HG03045 (cell line): ENCODE data around the gene CLBA1.

Source experiments
- ATAC-seq: cut with Tn5 transposase; IDR thresholded peaks from one replicate; pipeline ENCODE4 v1.9.1; 2021; ENCODE audit warnings: mild to moderate bottlenecking, moderate library complexity; ENCODE audit not compliant: unreplicated experiment

The CLBA1 gene

GRCh38 chr14:105005329-105005928 lies 19.8 kb downstream of the CLBA1 start:
- ATAC-seq: no peak

- ATAC-seq: no peak
Measured at GRCh38 chr14:105005929-105006830, 20.6 kb downstream of the CLBA1 start.

- no peak for ATAC-seq
Measured at GRCh38 chr14:105006831-105007592, 21.4 kb downstream of the CLBA1 start.

GRCh38 chr14:105007593-105008264 lies 22.1 kb downstream of the CLBA1 start:
- ATAC-seq: no peak

- no peak for ATAC-seq
Measured at GRCh38 chr14:105010106-105010505, 24.5 kb downstream of the CLBA1 start.

- no peak for ATAC-seq
Measured at GRCh38 chr14:105010891-105011291, 25.3 kb downstream of the CLBA1 start.

- no peak for ATAC-seq
Measured at GRCh38 chr14:105011312-105011990, 25.9 kb downstream of the CLBA1 start.

- ATAC-seq: no peak
Measured at GRCh38 chr14:105012171-105012985, 26.8 kb downstream of the CLBA1 start.

- no peak for ATAC-seq
Measured at GRCh38 chr14:105013150-105013785, 27.7 kb downstream of the CLBA1 start.

GRCh38 chr14:105014032-105014431 lies 28.4 kb downstream of the CLBA1 start:
- ATAC-seq: no peak

- no peak for ATAC-seq
Measured at GRCh38 chr14:105014631-105015030, 29.0 kb downstream of the CLBA1 start.

- ATAC-seq: no peak
Measured at GRCh38 chr14:105015242-105015641, 29.7 kb downstream of the CLBA1 start.

- no peak for ATAC-seq
Measured at GRCh38 chr14:105015905-105016304, 30.3 kb downstream of the CLBA1 start.

GRCh38 chr14:105018414-105018813 lies 32.8 kb downstream of the CLBA1 start:
- no peak for ATAC-seq

- peak; percentile 33 for ATAC-seq
Measured at GRCh38 chr14:105019861-105020814, 34.5 kb downstream of the CLBA1 start.

GRCh38 chr14:105020815-105021655 lies 35.4 kb downstream of the CLBA1 start, which contains the start of gene CDCA4:
TSS of gene CDCA4 (minus strand) at chr14:105021083. CDS start at chr14:105011929, 9,154 bp downstream.
- ATAC-seq: peak; percentile 79
